AG04450 (cell line): ENCODE results near the gene GPR161. TPM values are rescaled to one million over a fixed set of nuclear protein-coding genes. Genes with fewer than 3 reads are reported as not detected.

Source experiments
- CTCF ChIA-PET: fragments of 300-600, 350-600 bp; formaldehyde crosslinking; extraction: SDS; loops from one replicate; lab custom pipeline; 2022; ENCODE audit warnings: antibody characterized with exemption, inconsistent platforms; lab: Charles Lee
- POLR2A ChIA-PET: fragments of 350-600 bp; formaldehyde crosslinking; extraction: SDS; loops from one replicate; lab custom pipeline; 2021; ENCODE audit warnings: antibody characterized with exemption, inconsistent platforms; lab: Yijun Ruan, JAX
- DNase-seq: peaks from one replicate; pipeline ENCODE4 v3.0.0-alpha.2; 2011; ENCODE audit warnings: low read depth, low spot score
- H3K27ac ChIP-seq: one replicate; pipeline ENCODE4 v1.5.1; 2012; ENCODE audit warnings: low read depth, low read length, control low read depth
- H3K27me3 ChIP-seq: one replicate; pipeline ENCODE4 v1.6.0; 2012; ENCODE audit warnings: low read length; ENCODE audit not compliant: control insufficient read depth, insufficient read depth
- H3K4me3 ChIP-seq: 2 replicates; pipeline ENCODE4 v1.5.1; 2011; ENCODE audit warnings: mild to moderate bottlenecking, low read depth, low read length, control low read depth
- H3K9me3 ChIP-seq: 2 replicates; pipeline ENCODE4 v1.5.1; 2012; ENCODE audit warnings: low read length; ENCODE audit not compliant: control insufficient read depth, insufficient read depth
- CTCF ChIP-seq: IDR thresholded peaks from 2 replicates; pipeline ENCODE4 v1.5.1; 2011; ENCODE audit warnings: low read depth, low read length, control low read depth, inconsistent platforms
- polyA plus RNA-seq: library from polyadenylated mRNA; depleted of rRNA; stranded (reverse); fragments of >200 nt; gene quantifications from 2 replicates; pipeline ENCODE4 v1.2.3, GENCODE V29; 2011; rRNA removed

Gene GPR161
- polyA plus RNA-seq, 1 experiment: 14.1 TPM

GRCh38 chr1:168032029-168032428 lies 104.7 kb downstream of the GPR161 start:
- ChIA-PET CTCF (interaction anchor here (0.9 kb wide), 1 partner anchor 9 kb away, joined by 3 read pairs; no protein-coding TSS in a partner anchor), POLR2A (no interaction called here)
- no peak overlapping the region for H3K27ac ChIP-seq
- H3K4me3 ChIP-seq: no peak overlapping the region
- no peaks in the 10 kb centered on the region for H3K9me3 ChIP-seq
- TF ChIP-seq CTCF: no peak
- H3K27me3 ChIP-seq: no peaks in the 10 kb centered on the region
- no peak for DNase-seq

- TF ChIP-seq CTCF: no peak
- no peak for DNase-seq
- no peaks in the 10 kb centered on the region for H3K9me3 ChIP-seq
- H3K27me3 ChIP-seq: no peaks in the 10 kb centered on the region
- no peak overlapping the region for H3K4me3 ChIP-seq
- ChIA-PET CTCF (interaction anchor here (0.9 kb wide), 1 partner anchor 10 kb away, joined by 3 read pairs; no protein-coding TSS in a partner anchor), POLR2A (no interaction called here)
- no peak overlapping the region for H3K27ac ChIP-seq
Observed at GRCh38 chr1:168031627-168032026, 105.1 kb downstream of the GPR161 start.

- Histone ChIP-seq H3K27me3 (no peaks in the 10 kb centered on the region), H3K27ac (no peak overlapping the region), H3K9me3 (no peaks in the 10 kb centered on the region), H3K4me3 (no peak overlapping the region)
- DNase-seq: no peak
- ChIA-PET POLR2A (no interaction called here), CTCF (interaction anchor here (0.9 kb wide), 1 partner anchor 10 kb away, joined by 3 read pairs; no protein-coding TSS in a partner anchor)
- no peak for TF ChIP-seq CTCF
Observed at GRCh38 chr1:168031198-168031597, 105.5 kb downstream of the GPR161 start.

Other genes with a start within 250 kb of the GPR161 start
- gene ADCY10, start 222.8 kb downstream of the GPR161 start, polyA plus RNA-seq: 0.01 and 0.11 TPM in 2 replicates
- 102 and 137 TPM in 2 replicates for gene DCAF6, start 200.2 kb downstream of the GPR161 start, polyA plus RNA-seq
- 50.0 and 70.0 TPM in 2 replicates for gene MPC2, start 199.9 kb downstream of the GPR161 start, polyA plus RNA-seq
- gene TIPRL, start 42.0 kb upstream of the GPR161 start, polyA plus RNA-seq: 40.3 and 52.9 TPM in 2 replicates
- 24.6 and 28.4 TPM in 2 replicates for gene SFT2D2, start 89.1 kb upstream of the GPR161 start, polyA plus RNA-seq
- gene TBX19, start 143.9 kb upstream of the GPR161 start, polyA plus RNA-seq: 1.0 and 1.3 TPM in 2 replicates